Osteocyte (in vitro differentiated cells): ENCODE data around the gene TENT5C. TPM values are rescaled to one million over a fixed set of nuclear protein-coding genes. Genes with fewer than 3 reads are reported as not detected.

Source experiments
- DNase-seq: peaks from one replicate; pipeline ENCODE4 v3.0.0; 2021; ENCODE audit warnings: mixed read lengths; ENCODE audit not compliant: unreplicated experiment; ENCODE audit errors: extremely low spot score
- H3K27ac Mint-ChIP-seq: one replicate; pipeline ENCODE4 v1.8.0; 2021; ENCODE audit warnings: mild to moderate bottlenecking, mixed read lengths; ENCODE audit not compliant: unreplicated experiment
- H3K27me3 Mint-ChIP-seq: one replicate; pipeline ENCODE4 v1.8.0; 2021; ENCODE audit warnings: mixed read lengths; ENCODE audit not compliant: unreplicated experiment
- H3K36me3 Mint-ChIP-seq: one replicate; pipeline ENCODE4 v1.8.0; 2021; ENCODE audit warnings: mixed read lengths; ENCODE audit not compliant: unreplicated experiment
- H3K4me1 Mint-ChIP-seq: one replicate; pipeline ENCODE4 v1.8.0; 2021; ENCODE audit warnings: mixed read lengths; ENCODE audit not compliant: unreplicated experiment
- H3K4me3 Mint-ChIP-seq: one replicate; pipeline ENCODE4 v1.8.0; 2021; ENCODE audit warnings: mild to moderate bottlenecking, moderate library complexity, mixed read lengths; ENCODE audit not compliant: unreplicated experiment
- H3K9me3 Mint-ChIP-seq: one replicate; pipeline ENCODE4 v1.8.0; 2021; ENCODE audit warnings: mixed read lengths; ENCODE audit not compliant: unreplicated experiment
- CTCF ChIP-seq: fragments of 200-600 bp; sonication (generic); IDR thresholded peaks from 2 replicates; pipeline ENCODE4 v1.5.0; 2021; ENCODE audit warnings: antibody characterized with exemption, mild to moderate bottlenecking, moderate library complexity
- total RNA-seq: library from RNA; stranded (reverse); gene quantifications from 2 replicates; pipeline ENCODE4 v1.2.1, GENCODE V29; 2021

Gene TENT5C
- total RNA-seq, 1 donor from 2014 or later: 0.08 TPM

GRCh38 chr1:117605164-117605773 is 579 bp upstream of the TENT5C start:
- peak overlapping the region; percentile 67 for H3K27ac Mint-ChIP-seq
- H3K4me3 Mint-ChIP-seq: peak overlapping the region; percentile 90
- H3K36me3 Mint-ChIP-seq: no peaks in the 10 kb centered on the region
- H3K4me1 Mint-ChIP-seq: peaks cover 11% of the 10 kb centered on the region
- DNase-seq: no peak
- peaks cover 63% of the 10 kb centered on the region for H3K27me3 Mint-ChIP-seq
- H3K9me3 Mint-ChIP-seq: no peaks in the 10 kb centered on the region
- no peak for TF ChIP-seq CTCF

- peaks cover 11% of the 10 kb centered on the region for H3K4me1 Mint-ChIP-seq
- no peak for TF ChIP-seq CTCF
- no peak overlapping the region for H3K27ac Mint-ChIP-seq
- no peaks in the 10 kb centered on the region for H3K9me3 Mint-ChIP-seq
- H3K27me3 Mint-ChIP-seq: peaks cover 67% of the 10 kb centered on the region
- peak overlapping the region; percentile 73 for H3K4me3 Mint-ChIP-seq
- H3K36me3 Mint-ChIP-seq: no peaks in the 10 kb centered on the region
- DNase-seq: no peak
Observed at GRCh38 chr1:117606649-117607430, 992 bp downstream of the TENT5C start.

GRCh38 chr1:117607471-117607870 is 1.6 kb downstream of the TENT5C start:
- H3K4me3 Mint-ChIP-seq: no peak overlapping the region
- H3K27ac Mint-ChIP-seq: no peak overlapping the region
- no peaks in the 10 kb centered on the region for H3K36me3 Mint-ChIP-seq
- H3K9me3 Mint-ChIP-seq: no peaks in the 10 kb centered on the region
- peaks cover 63% of the 10 kb centered on the region for H3K27me3 Mint-ChIP-seq
- no peak for DNase-seq
- TF ChIP-seq CTCF: no peak
- H3K4me1 Mint-ChIP-seq: peaks cover 11% of the 10 kb centered on the region

- DNase-seq: no peak
- no peak overlapping the region for H3K27ac Mint-ChIP-seq
- H3K9me3 Mint-ChIP-seq: no peaks in the 10 kb centered on the region
- H3K27me3 Mint-ChIP-seq: peaks cover 58% of the 10 kb centered on the region
- no peak for TF ChIP-seq CTCF
- H3K36me3 Mint-ChIP-seq: no peaks in the 10 kb centered on the region
- peaks cover 11% of the 10 kb centered on the region for H3K4me1 Mint-ChIP-seq
- H3K4me3 Mint-ChIP-seq: no peak overlapping the region
Observed at GRCh38 chr1:117608115-117608615, 2.3 kb downstream of the TENT5C start.

- H3K27me3 Mint-ChIP-seq: peaks cover 55% of the 10 kb centered on the region
- no peaks in the 10 kb centered on the region for H3K9me3 Mint-ChIP-seq
- TF ChIP-seq CTCF: no peak
- no peak for DNase-seq
- H3K4me1 Mint-ChIP-seq: peaks cover 11% of the 10 kb centered on the region
- H3K4me3 Mint-ChIP-seq: no peak overlapping the region
- H3K27ac Mint-ChIP-seq: no peak overlapping the region
- H3K36me3 Mint-ChIP-seq: no peaks in the 10 kb centered on the region
Observed at GRCh38 chr1:117608758-117609157, 2.9 kb downstream of the TENT5C start.
